Myocyte (in vitro differentiated cells): Measurements from ENCODE around the gene TPT1. TPM values are rescaled to one million over a fixed set of nuclear protein-coding genes. Genes with fewer than 3 reads are reported as not detected.
"Not testable (repeated sequence)": the region's sequence is repeated elsewhere in the genome, so short reads cannot be mapped to it uniquely, and the experiment has no call there.

Source experiments
- DNase-seq: peaks from one replicate; pipeline ENCODE4 v3.0.0-alpha.2; 2012; ENCODE audit warnings: low read depth
- total RNA-seq: library from RNA; depleted of rRNA; stranded (reverse); fragments of >200 nt; gene quantifications from 2 replicates; pipeline ENCODE4 v1.2.3, GENCODE V29; 2014

Gene TPT1
- total RNA-seq, 1 donor from 2014 or later = 2,103 TPM

DNA sequence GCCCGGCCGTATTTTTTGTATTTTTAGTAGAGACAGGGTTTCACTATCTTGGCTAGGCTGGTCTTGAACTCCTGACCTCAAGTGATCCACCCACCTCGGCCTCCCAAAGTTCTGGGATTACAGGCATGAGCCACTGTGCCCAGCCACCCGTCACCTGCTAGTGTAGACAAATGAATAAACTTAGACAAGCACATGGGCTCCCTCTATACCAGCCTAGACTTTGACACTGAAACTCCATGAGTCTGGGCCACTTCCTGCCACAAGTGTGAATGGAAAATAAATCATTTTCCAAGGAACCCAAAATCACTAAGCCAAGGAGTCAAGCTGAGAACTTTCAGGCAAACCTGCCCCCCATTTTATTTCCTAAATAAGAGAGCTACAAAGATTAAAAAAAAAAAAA lies 27.0 kb upstream of the TPT1 start:
- DNase-seq = no peak

DNA sequence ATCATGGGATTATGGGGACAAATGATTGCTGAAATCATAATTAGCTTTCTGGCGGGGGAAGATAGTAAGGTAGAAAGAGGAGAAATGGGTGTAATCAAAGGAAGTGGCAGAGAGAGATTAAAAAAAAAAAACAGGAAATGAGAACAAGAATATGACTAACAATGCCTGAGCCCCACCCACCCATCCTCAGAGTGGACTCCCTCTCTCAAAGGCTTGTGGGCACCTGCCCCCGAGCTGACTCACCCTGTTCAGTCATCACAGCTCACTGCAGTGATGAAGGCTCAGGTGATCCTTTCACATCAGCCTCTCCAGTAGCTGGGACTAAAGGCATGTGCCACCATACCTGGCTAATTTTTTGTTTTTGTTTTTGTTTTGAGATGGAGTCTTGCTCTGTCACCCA lies 26.4 kb upstream of the TPT1 start:
- peak; percentile 57 for DNase-seq

GRCh38 chr13:45365558-45365885 lies 24.5 kb upstream of the TPT1 start:
- DNase-seq = no peak

DNA sequence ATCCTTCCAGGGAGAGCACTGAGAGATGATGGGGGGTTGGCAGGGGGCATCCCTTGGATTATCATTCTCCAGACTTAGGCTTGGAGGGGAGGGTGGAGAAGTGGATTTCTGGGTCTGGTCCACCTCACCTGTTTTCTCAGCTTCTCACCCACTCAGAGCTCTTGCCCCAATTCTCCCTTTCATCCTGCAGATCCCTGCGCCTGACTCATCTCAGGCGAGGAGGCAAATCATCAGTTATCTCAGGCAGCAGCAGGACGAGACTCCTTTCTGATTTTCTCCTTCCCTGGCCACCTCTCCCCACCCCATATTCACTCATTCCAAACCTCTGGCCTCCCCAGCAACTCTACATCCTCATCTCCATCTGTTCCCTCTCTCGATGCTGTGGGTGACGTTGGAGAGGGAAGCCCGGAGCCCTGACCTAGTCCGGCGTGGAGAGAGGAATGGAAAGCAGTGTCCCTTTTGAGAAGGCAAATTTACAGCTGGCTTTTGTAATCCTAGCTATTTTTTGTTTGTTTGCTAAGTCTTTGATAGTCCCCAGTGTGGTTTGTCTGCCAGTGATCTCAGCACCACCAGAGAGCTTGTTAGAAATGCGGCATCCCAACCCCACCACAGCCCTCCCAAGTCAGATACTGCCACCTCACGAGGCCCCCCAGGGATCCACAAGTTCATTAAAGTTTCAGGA lies 24.0 kb upstream of the TPT1 start:
- no peak for DNase-seq

DNA sequence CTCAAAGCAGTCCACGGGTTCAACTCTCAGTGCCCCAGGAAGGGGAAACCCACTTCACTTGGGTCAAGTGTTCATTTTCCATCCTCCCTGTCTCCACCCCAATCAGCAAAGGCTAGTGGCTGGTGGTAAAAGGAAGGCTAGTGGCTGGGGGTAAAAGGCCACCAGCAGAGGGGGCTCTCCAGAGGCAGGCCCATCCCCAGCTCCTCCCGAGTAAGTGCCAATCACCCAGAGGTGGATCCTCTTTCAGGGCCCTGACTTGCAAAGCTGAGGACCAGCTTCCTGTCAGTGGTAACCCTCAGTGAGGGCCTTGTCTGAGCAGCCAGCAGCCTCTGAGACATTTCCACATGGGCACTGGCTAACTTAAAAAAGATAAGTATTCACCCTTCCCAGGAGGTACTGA lies 22.0 kb upstream of the TPT1 start:
- no peak for DNase-seq

GRCh38 chr13:45361596-45362206 lies 20.7 kb upstream of the TPT1 start:
- no peak for DNase-seq

GRCh38 chr13:45356966-45357672 lies 16.1 kb upstream of the TPT1 start:
- DNase-seq = peak; percentile 39

DNA sequence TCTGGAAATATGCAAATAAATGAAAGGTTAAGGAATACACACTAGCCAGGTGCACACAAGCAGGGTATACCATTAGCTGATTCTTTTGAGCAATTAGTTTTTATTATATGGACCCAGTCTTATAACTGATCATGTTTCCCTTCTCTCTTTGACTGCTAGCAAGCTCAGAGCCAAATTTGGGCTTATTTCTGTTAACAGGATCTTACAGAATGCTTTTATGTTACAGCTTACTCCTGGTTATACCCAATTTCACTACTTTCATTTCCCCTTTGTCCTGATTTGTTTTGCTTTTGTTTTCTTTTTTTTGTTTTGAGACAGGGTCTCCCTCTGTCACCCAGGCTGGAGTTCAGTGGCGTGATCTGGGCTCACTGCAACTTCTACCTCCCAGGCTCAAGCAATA lies 12.9 kb upstream of the TPT1 start:
- DNase-seq = no peak

DNA sequence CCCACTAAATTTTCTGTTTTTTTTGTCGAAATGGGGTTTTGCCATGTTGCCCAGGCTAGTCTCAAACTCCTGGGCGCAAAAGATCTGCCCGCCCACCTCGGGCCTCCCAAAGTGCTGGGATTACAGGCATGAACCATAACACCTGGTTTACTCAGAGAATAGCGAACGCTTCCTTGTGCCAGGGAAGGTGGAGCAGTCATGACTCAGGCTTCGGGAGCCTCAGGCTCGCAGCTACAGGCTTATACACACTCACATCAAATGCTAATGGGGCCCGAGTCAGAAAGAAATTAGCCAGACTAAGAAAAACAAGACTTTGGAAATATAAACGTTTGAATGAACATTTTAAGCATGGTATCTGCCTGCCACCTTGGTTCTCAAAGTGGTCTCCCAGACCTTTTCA lies 11.0 kb upstream of the TPT1 start:
- no peak for DNase-seq

DNA sequence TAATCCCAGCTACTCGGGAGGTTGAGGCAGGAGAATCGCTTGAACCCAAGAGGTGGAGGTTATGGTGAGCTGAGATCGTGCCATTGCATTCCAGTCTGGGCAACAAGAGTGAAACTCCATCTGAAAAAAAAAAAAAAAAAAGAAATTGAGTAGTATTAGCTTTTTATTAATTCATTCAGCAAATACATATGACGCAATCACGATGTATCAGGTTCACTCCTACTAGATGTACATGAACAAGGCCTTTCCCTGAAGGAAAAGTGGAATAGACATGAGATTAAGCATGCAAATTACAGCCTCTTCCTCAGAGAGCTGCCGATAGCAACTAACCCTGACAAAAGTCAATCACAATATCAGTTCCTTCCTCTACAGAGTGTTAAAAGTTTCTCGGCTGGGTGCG lies 9.2 kb upstream of the TPT1 start:
- DNase-seq = no peak

DNA sequence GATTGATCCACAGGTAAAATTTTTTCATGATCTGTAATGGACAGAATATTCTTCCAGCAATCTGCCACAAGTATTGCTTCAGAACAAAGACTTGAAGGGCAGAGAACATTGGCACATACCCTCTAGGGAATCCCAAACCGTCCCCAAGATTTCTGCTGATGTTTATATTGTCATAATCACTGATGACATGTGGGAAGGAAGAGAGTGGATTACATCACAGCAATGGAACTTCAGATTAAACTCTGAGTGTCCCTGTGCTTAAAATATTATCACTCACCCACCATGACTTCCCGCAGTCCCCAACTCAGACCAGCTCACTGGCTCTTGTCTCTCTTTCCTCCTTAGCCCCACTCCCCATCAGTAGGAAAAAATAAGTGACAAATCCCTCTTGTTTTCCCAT lies 8.5 kb upstream of the TPT1 start:
- DNase-seq = peak; percentile 49

GRCh38 chr13:45344064-45344463 lies 3.1 kb upstream of the TPT1 start:
- not testable (repeated sequence) for DNase-seq

GRCh38 chr13:45343102-45343501 lies 2.1 kb upstream of the TPT1 start:
- DNase-seq = not testable (repeated sequence)

- not testable (repeated sequence) for DNase-seq
These were observed 1.7 kb upstream of the TPT1 start for GRCh38 chr13:45342668-45343067.

- peak; percentile 35 for DNase-seq
These were observed 967 bp upstream of the TPT1 start for GRCh38 chr13:45341799-45342500.

DNA sequence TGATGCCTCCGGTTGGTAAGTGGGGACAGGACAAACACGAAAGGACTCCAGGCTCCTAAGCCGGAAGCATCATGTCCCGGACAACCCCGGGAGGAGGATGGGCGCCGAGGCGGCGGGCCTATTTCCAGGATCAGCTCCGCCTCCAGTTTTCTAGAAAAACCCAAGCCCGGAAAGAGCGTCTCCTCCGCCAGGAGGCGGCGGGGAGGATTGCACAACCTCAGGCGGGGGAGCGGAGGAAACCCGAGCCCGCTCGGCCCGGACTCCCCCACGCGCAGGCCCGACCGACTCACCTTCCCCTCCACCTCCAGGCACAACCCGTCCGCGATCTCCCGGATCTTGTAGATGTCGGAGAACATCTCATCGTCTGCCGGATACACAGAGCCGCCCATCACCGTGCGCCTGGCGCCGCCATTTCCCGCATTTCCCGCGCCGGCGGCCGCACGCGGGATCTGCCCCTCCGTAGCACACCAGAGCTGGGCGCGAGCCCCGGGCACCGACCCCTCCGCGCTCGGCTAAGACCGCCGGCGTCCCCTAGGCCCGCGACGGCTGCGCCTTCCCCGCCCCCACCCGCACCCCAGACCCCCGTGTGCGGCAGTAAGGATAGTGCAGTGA lies 455 bp downstream of the TPT1 start:
- DNase-seq = peak; percentile 92

DNA sequence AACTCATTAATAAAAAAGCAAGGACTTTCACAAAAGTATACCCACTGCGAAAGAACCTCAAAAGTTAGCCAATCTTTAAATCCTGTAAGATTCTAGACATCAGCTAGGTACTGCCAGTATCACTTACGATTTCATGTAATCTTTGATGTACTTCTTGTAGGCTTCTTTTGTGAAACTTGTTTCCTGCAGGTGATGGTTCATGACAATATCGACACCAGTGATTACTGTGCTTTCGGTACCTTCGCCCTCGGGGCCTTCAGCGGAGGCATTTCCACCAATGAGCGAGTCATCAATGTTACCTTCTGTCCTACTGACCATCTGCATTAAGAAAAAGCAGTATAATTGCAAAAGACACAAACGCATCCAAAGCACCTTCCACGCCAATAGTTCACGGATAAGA lies 1.1 kb downstream of the TPT1 start:
- no peak for DNase-seq

DNA sequence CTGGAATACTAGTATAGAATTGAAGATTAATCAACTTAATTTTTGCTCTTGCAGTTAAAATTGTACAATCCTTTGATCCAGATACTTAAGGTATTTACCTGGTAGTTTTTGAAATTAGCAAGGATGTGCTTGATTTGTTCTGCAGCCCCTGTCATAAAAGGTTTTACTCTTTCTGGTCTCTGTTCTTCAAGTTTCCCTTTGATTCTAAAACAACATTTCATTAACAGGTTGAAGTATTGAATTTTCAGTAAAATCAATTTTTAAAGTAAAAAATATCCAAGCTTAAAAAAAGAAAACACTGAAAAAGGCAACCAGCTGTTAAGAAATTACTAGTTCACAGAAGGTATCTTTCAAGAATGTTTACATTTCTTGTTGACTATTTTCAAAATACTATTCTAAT lies 1.6 kb downstream of the TPT1 start:
- DNase-seq = no peak

DNA sequence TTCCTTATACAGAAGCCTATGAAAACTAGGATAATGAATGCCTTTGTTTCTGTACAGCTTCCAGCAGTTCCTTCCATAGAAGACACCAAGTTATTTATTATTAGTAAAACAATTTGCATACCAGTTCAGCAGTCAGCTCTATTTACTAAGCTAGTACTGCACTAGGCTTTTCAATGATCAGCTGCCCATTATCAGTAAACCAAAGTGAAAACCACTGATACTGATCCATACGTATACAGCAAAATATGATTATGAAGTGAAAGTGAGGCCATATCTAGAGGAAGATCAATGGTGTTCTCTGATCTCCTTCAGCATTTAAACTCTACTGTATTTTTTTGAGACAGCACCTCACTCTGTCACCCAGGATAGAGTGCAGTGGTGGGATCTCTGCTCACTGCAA lies 3.2 kb downstream of the TPT1 start:
- no peak for DNase-seq

- no peak for DNase-seq
These were observed 3.6 kb downstream of the TPT1 start for GRCh38 chr13:45337395-45337794.

GRCh38 chr13:45336025-45336800 lies 4.8 kb downstream of the TPT1 start:
- DNase-seq = no peak
